Heart left ventricle (tissue), 13 donors: Measurements from ENCODE around the gene SIDT2.

Experiments used
- POLR2A ChIP-seq, 2 donors: fragments of 450-650 bp; IDR thresholded peaks; one replicate each; pipeline ENCODE4 v1.6.1; 2017; ENCODE audit warnings: antibody characterized with exemption in 2 of 2, mild to moderate bottlenecking in 2 of 2, moderate library complexity in 2 of 2
- TF ChIP-seq, protein P1 (sequence below), 12 donors: fragments of 200-600 bp; sonication (generic) in 4 of 12; IDR thresholded peaks; one replicate each; pipeline versions ENCODE4 v1.5.0 to v1.8.0; 2018 to 2022; ENCODE audit warnings: antibody characterized with exemption in 12 of 12, mild to moderate bottlenecking in 5 of 12
- donor health status: ischemic (EF 13 %, LVEDD 7.1; RV severe dilation, severe dysfunction).
- donor health status: DM: no; HTN: yes; CAD: no.
- donor health status: DM: no; HTN: no; CAD: no.
- donor health status: ischemic (EF 25% LVEDD 6.9; RV normal size, moderate dysfunction).
- donor health status: ischemic (EF 25% LVEDD 5.7; RV mildly dilated, moderate dysfunction).
- donor health status: ischemic (EF 35%, LVEDD 5.7; RV mildly dilated, moderate dysfunction).
- donor health status: nonischemic (EF 11% LVEDD 7.7; RV severe dilation, severe dysfunction).
- donor health status: DM: yes; HTN: yes; CAD: no.
- donor health status: PGD.
- donor health status: ischemic (EF 29% LVEDD 5.4; RV normal size, mild dysfunction).
- donor health status: nonischemic (EF 23%, LVEDD 6.1; RV moderate dilation, normal function).

DNA sequence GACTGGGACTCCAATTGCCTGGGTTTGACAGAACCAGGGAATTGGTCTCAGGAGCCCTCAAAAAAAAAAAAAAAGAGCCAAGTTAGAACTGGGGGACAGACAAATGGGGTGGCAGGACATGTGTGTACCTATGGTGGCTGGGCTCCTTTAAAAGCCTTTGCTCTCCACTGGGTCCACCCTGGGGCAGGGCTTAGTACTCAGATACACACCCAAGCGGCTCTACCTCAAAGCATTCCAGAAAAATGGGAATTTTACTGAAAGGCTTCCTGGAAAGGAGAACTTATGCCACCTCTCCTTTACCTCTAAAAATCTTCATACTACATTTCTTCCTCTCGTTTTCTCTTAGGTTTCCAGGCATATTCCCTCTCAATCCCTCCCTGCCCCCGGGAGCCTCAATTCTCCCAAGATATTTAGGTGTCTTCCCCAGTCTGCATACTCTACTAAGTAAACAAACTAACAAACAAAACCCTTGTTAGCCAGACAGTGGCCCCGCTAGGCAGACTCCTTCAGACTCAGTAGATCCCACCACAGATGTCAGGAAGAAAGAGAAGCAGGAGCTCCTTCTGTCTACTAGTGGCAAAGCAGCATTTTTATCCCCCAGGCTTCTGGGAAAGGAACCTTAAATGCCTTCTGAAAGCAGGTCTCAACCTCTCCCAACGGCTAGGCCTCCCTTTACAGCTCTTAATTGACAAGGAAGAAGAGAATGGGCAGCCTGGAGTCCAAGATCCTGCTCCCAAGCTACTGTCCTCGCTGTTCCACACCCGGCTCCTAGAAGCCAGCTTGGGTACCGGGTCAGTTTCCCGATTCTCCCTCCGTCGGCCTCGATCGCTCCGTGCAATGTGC is 52.7 kb downstream of the SIDT2 start:
- TF ChIP-seq, protein P1, sequence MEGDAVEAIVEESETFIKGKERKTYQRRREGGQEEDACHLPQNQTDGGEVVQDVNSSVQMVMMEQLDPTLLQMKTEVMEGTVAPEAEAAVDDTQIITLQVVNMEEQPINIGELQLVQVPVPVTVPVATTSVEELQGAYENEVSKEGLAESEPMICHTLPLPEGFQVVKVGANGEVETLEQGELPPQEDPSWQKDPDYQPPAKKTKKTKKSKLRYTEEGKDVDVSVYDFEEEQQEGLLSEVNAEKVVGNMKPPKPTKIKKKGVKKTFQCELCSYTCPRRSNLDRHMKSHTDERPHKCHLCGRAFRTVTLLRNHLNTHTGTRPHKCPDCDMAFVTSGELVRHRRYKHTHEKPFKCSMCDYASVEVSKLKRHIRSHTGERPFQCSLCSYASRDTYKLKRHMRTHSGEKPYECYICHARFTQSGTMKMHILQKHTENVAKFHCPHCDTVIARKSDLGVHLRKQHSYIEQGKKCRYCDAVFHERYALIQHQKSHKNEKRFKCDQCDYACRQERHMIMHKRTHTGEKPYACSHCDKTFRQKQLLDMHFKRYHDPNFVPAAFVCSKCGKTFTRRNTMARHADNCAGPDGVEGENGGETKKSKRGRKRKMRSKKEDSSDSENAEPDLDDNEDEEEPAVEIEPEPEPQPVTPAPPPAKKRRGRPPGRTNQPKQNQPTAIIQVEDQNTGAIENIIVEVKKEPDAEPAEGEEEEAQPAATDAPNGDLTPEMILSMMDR (IDR thresholded peaks at IDR 0.05): no peak
- no peak for TF ChIP-seq POLR2A (IDR thresholded peaks at IDR 0.05)
